ENCODE measurements around the gene LRCH2.
"Not testable (repeated sequence)": the region's sequence is repeated elsewhere in the genome, so short reads cannot be mapped to it uniquely, and the experiment has no call there.

The LRCH2 gene

GRCh38 chrX:115209547-115209946 is 24.3 kb downstream of the LRCH2 start:
- DNase-seq (ENCODE audit: low read depth in 1 of 2, low spot score in 1 of 2): not testable (repeated sequence)

DNA sequence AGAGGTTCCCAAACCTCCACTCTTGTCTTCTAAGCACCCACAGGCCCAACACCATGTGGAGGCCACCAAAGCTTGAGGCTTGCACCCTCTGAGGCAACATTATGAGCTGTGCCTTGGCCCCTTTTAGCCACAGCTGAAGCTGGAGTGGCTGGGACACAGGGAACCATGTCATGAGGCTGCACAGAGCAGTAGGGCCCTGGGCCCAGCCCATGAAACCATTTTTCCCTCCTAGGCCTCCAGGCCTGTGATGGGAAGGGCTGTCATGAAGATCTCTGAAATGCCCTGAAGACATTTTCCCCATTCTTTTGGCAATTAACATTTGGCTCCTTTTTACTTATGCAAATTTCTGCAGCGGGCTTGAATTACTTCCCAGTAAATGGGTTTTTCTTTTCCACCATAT is 29.9 kb downstream of the LRCH2 start:
- no peak for DNase-seq (ENCODE audit: low read depth in 1 of 2, low spot score in 1 of 2)

GRCh38 chrX:115192244-115192700 is 41.6 kb downstream of the LRCH2 start:
- no peak for DNase-seq (ENCODE audit: low read depth in 1 of 2, low spot score in 1 of 2)

DNA sequence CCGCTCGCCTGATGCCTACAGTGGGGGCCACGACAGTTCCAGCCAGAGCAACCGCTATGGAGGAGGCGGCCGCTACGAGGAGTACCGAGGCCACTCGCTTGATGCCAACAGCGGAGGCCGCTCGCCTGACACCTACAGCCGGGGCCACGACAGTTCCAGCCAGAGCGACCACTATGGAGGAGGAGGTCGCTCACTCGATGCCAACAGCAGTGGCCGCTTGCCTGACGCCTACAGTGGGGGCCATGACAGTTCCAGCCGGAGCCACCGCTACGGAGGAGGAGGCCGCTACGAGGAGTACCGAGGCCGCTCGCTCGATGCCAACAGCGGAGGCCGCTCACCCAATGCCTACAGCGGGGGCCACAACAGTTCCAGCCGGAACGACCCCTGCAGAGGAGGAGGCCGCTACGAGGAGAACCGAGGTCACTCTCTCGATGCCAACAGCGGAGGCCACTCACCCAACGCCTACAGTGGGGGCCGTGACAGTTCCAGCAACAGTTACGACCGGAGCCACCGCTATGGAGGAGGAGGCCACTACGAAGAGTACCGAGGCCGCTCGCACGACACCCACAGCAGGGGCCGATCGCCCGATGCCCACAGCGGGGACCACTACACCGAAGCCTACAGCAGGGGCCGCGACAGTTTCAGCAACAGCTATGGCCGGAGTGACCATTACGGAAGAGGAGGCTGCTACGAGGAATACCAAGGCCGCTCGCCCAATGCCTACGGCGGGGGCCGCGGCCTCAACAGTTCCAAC is 42.2 kb downstream of the LRCH2 start:
- no peak for DNase-seq (ENCODE audit: low read depth in 1 of 2, low spot score in 1 of 2)

DNA sequence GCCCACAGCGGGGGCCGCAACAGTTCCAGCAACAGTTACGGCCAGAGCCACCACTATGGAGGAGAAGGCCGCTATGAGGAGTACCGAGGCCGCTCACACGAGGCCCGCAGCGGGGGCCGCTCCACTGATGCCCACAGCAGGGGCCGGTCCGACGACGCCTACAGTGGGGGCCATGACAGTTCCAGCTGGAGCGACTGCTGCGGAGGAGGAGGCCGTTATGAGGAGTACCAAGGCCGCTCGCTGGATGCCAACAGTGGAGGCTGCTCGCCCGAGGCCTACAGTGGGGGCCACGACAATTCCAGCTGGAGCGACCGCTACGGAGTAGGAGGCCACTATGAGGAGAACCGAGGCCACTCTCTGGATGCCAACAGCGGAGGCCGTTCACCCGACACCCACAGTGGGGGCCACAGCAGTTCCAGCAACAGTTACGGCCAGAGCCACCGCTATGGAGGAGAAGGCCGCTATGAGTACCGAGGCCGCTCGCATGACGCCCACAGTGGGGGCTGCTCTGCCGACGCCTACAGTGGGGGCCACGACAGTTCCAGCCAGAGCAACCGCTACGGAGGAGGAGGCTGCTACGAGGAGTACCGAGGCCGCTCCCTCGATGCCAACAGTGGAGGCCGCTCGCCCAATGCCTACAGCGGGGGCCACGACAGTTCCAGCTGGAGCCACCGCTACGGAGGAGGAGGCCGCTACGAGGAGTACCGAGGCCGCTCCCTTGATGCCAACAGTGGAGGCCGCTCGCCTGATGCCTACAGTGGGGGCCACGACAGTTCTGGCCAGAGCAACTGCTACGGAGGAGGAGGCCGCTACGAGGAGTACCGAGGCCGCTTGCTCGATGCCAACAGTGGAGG is 43.0 kb downstream of the LRCH2 start:
- no peak for DNase-seq (ENCODE audit: low read depth in 1 of 2, low spot score in 1 of 2)

- DNase-seq (ENCODE audit: low read depth in 1 of 2, low spot score in 1 of 2): no peak
These were observed 44.0 kb downstream of the LRCH2 start for GRCh38 chrX:115189646-115190635.

GRCh38 chrX:115189110-115189509 is 44.8 kb downstream of the LRCH2 start, which contains the start of gene RBMXL3:
RBMXL3 (plus strand) TSS chrX:115189410; CDS start chrX:115189442, 32 bp downstream.
- no peak for DNase-seq (ENCODE audit: low read depth in 1 of 2, low spot score in 1 of 2)

DNA sequence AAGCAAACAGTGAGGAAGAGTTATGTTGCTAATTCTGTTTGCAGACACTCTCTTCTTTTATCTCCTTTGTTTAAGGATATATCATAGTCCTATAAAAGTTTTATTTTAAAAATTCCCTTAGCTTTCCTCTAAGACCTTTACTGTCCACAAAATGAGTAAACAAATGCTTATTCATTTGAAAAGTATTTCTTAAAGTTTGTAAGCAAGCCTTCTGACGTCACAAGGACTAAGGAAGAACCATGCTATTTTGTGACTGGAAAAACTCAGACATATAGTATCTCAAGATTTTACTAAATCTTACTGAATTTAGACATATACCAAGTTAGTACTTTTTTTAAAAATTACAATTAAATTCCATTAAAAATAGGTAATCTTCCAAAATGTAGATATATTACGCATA is 49.9 kb downstream of the LRCH2 start:
- DNase-seq (ENCODE audit: low read depth in 1 of 2, low spot score in 1 of 2): no peak

GRCh38 chrX:115178473-115178872 is 55.4 kb downstream of the LRCH2 start:
- DNase-seq (ENCODE audit: low read depth in 1 of 2, low spot score in 1 of 2): no peak

GRCh38 chrX:115177932-115178331 is 56.0 kb downstream of the LRCH2 start:
- no peak for DNase-seq (ENCODE audit: low read depth in 1 of 2, low spot score in 1 of 2)

DNA sequence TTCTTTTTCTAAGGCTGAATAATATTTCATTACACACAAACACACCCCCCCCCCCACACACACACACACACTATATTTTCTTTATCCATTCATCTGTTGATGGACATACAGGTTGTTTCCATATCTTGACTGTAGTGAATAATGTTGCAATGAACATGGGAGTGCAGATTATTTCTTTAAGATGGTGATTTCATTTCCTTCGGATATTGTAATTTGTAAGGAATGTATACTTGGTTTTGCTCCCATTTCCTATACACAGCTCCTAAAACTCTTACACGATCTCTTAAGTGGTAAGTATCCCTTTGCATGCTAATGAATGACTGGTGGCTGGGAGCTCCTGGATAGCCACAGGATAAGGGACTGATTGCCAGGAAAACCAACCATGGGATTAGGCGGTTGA is 59.3 kb downstream of the LRCH2 start:
- no peak for DNase-seq (ENCODE audit: low read depth in 1 of 2, low spot score in 1 of 2)

DNA sequence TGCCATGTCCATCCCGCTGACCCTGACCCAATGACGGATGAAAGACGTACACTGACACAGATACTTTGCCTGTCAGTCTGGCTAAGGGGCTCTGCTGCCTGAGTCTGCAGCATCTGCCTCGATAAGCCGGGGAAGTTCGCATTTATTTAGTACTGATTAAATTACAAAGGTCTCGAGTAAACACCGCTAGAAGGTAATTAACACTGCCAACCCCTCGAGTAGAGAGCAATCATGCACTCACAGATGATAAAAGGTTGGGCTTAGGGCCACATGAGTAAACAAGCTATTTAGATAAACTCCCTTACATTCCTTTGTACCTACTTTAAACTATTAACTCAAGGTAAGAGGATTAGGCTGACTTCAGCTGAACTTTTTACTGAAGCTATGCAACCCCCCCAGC is 60.7 kb downstream of the LRCH2 start:
- no peak for DNase-seq (ENCODE audit: low read depth in 1 of 2, low spot score in 1 of 2)

DNA sequence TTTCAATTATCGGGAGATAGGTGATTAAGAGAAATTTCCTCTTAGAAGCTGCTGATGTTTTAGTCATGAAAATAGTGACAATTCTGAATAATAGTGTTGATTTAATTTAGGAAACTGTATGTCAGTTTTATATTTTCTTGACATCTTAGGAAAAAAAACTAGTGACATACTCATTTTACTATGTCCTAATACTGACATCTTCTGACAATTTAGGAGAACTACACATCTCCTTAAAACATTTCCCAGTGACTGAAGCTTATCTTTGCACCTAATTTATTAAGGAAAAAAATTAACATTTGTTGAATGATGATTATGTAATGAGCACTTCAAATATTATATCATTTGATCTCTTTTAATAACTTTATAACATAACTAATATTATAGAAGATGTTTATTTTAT is 86.7 kb downstream of the LRCH2 start:
- DNase-seq (ENCODE audit: low read depth in 1 of 2, low spot score in 1 of 2): no peak

DNA sequence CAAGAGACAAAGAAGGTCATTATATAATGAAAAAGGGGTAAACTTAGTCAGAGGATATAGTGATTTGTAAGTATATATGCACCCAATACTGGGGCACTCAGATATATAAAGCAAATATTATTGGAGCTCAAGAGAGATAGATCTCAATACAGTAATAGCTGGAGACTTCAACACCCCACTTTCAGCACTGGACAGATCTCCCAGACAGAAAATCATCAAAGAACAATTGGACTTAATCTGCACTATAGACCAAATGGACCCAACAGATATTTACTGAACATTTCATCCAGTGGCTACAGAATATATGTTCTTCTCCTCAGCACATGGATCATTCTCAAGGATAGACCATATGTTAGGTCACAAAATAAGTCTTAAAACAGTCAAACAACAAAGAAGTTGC is 91.8 kb downstream of the LRCH2 start:
- DNase-seq (ENCODE audit: low read depth in 1 of 2, low spot score in 1 of 2): no peak

DNA sequence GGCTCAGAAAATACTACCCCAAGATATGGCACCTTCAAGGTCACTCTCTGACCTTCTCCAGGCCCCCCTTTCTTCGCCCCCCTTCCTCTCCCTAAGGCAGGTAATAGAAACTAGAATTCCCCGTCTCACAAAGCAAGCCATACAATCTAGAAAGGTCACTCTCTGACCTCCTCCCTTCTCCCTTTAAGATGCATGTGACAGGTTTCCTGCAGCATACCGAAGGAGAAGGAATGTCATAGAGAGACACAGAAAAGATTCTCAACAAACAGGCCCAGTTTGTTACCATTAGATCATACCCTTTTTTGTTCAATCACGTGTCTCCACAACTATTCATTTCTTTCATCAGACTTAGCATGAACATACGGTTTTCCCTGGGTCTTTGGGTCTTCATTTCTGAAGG is 95.9 kb downstream of the LRCH2 start:
- DNase-seq (ENCODE audit: low read depth in 1 of 2, low spot score in 1 of 2): no peak

- DNase-seq (ENCODE audit: low read depth in 1 of 2, low spot score in 1 of 2): no peak
These were observed 99.5 kb downstream of the LRCH2 start for GRCh38 chrX:115134382-115134781.

- DNase-seq (ENCODE audit: low read depth in 1 of 2, low spot score in 1 of 2): no peak
These were observed 121.5 kb downstream of the LRCH2 start for GRCh38 chrX:115112411-115112810.

GRCh38 chrX:115098897-115099296 is 135.0 kb downstream of the LRCH2 start:
- no peak for DNase-seq (ENCODE audit: low read depth in 1 of 2, low spot score in 1 of 2)

GRCh38 chrX:115093191-115093590 is 140.7 kb downstream of the LRCH2 start:
- DNase-seq (ENCODE audit: low read depth in 1 of 2, low spot score in 1 of 2): no peak

- DNase-seq (ENCODE audit: low read depth in 1 of 2, low spot score in 1 of 2): no peak
These were observed 144.5 kb downstream of the LRCH2 start for GRCh38 chrX:115089419-115089818.

DNA sequence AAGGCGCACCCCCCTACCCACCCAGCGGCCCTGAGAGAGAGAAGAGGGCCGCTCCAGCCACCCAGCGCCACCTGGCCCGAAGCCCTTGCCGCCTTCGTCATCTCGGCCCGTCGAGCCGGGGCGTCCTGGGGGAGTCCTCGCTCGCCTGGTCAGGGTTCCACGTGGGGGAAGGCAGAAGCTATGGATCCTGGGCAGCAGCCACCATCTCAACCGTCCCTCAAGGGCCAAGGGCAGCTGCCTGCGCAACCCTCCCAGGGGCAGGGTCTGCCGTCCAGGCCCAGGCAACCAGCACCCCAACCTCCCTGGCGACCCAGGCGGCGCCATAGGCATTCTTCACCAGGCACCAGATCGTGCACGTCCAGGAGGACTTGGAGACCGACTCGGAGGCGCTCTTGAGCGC is 165.0 kb downstream of the LRCH2 start:
- no peak for DNase-seq (ENCODE audit: low read depth in 1 of 2, low spot score in 1 of 2)

Measured in stimulated activated CD4-positive, alpha-beta T cell treated with anti-CD3 and anti-CD28 coated beads, Interleukin-15, amount 100 ng/mL, for 1 hour (primary cell).